ENCODE measurements around the gene PRR20B.
"Not testable (repeated sequence)": the region's sequence is repeated elsewhere in the genome, so short reads cannot be mapped to it uniquely, and the experiment has no call there.

GRCh38 chr13:57160332-57160731 lies 13.0 kb downstream of the PRR20B start, which contains the start of gene PRR20D:
- TF ChIP-seq POLR2A, CTCF (IDR thresholded peaks at IDR 0.05): not testable (repeated sequence)
